Ectodermal cell (in vitro differentiated cells): ENCODE measurements around the gene GEN1.
"Not testable (repeated sequence)": the region's sequence is repeated elsewhere in the genome, so short reads cannot be mapped to it uniquely, and the experiment has no call there.

ENCODE experiments used
- H3K27ac ChIP-seq: 2 replicates; pipeline ENCODE4 v1.7.0; 2013; ENCODE audit warnings: mild to moderate bottlenecking, low read depth, low read length; ENCODE audit not compliant: insufficient read depth, poor library complexity, severe bottlenecking
- H3K27me3 ChIP-seq: 2 replicates; pipeline ENCODE4 v1.7.0; 2013; ENCODE audit warnings: mild to moderate bottlenecking, low read length; ENCODE audit not compliant: insufficient read depth, control insufficient read depth, poor library complexity, severe bottlenecking
- H3K36me3 ChIP-seq: one replicate; pipeline ENCODE4 v1.7.0; 2013; ENCODE audit warnings: low read length; ENCODE audit not compliant: control insufficient read depth, insufficient read depth
- H3K4me1 ChIP-seq: one replicate; pipeline ENCODE4 v1.7.0; 2013; ENCODE audit warnings: low read length; ENCODE audit not compliant: control insufficient read depth, insufficient read depth
- H3K4me3 ChIP-seq: 2 replicates; pipeline ENCODE4 v1.7.0; 2013; ENCODE audit warnings: low read depth, low read length, control low read depth; ENCODE audit not compliant: insufficient read depth
- H3K9me3 ChIP-seq: 2 replicates; pipeline ENCODE4 v1.7.0; 2013; ENCODE audit warnings: mild to moderate bottlenecking, low read length, moderate library complexity; ENCODE audit not compliant: control insufficient read depth
- WGBS, 2 experiments: methylation state at CpG; one replicate each; pipeline ENCODE4 v1.1.7; 2013; ENCODE audit warnings: missing lambda C conversion rate in 2 of 2; 5-methylcytosine and 5-hydroxymethylcytosine counted together

The GEN1 gene

DNA sequence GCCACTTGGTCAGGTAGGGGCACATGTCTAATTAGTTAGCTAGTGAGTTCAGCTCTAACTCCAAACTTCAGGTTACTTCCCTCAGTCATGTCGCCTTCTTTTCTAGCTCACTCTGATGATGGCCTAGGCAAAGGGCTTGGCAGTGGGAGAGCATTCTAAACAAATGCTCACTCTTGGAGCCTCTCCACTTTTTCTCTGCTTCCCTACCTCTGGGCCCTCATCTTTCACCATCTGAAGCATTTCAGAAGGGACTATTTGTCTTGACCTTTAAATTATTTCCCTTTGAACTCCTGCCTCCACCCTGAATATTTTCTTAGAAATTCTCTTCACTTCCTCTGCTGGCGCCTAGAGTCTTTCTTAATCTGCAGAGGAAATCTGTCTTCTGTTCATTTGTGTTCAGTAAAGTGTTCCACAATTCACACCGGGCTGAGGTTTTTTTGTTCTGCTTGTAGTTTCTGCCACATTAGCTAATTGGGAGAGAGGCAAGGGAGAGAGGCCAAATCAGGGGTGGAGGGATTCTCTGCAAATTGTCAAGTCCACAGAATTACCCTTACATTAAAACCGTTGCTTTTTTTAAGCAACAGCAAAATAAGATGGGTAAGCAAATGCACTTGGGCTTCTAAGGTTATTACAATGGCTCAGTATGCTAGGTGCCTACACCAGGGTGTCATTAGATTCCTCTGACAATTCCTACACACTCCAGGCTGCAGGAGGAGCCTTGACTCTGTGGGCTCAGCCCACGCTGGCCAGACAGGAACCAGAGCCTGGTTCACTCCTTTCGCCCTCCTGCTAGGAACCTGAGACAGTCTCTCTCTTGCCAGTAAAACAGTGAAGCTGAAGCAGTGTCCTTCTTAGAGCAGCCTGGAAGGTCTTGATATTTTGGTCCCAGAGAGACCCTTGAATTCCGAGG, 67.9 kb downstream of the GEN1 start:
- H3K27ac ChIP-seq = no peak overlapping the region
- H3K36me3 ChIP-seq = no peaks in the 10 kb centered on the region

DNA sequence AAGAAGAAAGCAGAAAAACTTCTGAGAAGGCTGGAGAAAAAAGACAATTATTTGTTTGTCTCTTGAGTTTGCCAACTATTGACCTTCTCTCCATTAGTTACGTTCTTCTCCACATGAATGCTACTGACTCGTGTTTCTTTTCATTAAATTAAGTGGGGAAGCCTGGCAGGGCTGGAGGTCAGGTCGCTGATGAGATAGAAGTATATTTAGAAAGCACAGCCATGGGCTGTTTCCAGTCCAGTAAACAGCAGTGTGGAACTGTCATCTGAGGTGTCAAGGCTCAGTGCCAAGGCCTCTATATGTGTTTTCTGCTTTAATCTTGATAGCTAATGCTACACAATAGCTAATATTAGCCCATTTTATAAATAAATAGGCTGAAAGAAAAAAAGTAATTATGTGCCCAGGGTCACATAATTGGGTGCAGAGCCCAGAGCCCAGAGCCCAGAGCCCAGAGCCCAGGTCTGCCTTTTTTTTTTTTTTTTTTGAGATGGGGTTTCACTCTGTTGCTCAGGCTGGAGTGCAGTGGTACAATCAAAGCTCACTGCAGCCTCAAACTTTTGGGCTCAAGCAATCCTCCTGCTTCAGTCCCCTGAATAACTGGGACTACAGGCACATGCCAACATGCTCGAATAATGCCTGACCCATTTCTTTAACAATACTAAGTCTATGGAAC, 68.6 kb downstream of the GEN1 start:
- Histone ChIP-seq H3K27ac (no peak overlapping the region), H3K4me1 (peaks cover 5% of the 10 kb centered on the region), H3K27me3 (no peaks in the 10 kb centered on the region), H3K9me3 (no peaks in the 10 kb centered on the region), H3K4me3 (no peak overlapping the region), H3K36me3 (no peaks in the 10 kb centered on the region)
- 73 to 78% methylated on average over 4 of the region's 4 CpGs for WGBS, 2 experiments

More for the DNA sequence above, 67.9 kb downstream of the GEN1 start:
- no peaks in the 10 kb centered on the region for H3K27me3 ChIP-seq
- H3K4me1 ChIP-seq = peaks cover 5% of the 10 kb centered on the region
- WGBS, 2 experiments = 79 to 83% methylated on average over 7 of the region's 7 CpGs
- H3K4me3 ChIP-seq = no peak overlapping the region
- H3K9me3 ChIP-seq = no peaks in the 10 kb centered on the region

DNA sequence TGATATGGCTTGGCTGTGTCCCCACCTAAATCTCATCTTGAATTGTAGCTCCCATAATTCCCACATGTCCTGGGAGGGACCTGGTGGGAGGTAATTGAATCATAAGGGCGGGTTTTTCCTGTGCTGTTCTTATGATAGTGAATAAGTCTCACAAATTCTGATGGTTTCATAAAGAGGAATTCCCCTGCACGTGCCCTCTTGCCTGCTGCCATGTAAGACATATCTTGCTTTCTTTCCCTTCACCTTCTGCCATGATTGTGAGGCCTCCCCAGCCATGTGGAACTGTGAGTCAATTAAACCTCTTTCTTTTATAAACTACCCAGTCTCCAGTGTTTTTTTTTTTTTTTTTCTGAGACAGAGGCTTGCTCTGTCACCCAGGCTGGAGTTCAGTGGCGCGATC, 69.7 kb downstream of the GEN1 start:
- H3K27ac ChIP-seq = not testable (repeated sequence)
- WGBS, 2 experiments = 76 to 83% methylated on average over 4 of the region's 4 CpGs

DNA sequence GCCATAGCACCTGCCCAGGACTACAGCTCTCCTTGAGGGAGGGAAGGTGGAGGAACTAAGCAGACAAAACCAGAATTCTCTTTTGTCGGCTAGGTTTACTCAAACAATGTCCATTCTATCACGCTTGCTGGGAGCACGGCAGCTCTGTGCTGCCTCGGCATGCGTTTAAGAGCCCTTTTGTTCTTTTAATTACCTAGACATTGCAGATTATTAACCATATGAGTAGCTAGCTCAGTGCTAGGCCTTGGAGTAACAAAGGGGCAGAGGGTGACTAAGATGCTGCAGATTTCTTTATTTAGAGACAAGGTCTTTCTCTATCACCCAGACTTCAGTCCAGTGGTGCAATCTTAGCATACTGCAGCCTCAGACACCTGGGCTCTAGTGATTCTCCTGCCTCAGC, 73.4 kb downstream of the GEN1 start:
- Histone ChIP-seq H3K36me3 (no peaks in the 10 kb centered on the region), H3K27ac (no peak overlapping the region), H3K27me3 (peaks cover 23% of the 10 kb centered on the region), H3K4me3 (no peak overlapping the region), H3K9me3 (no peaks in the 10 kb centered on the region), H3K4me1 (peaks cover 2% of the 10 kb centered on the region)
- 11 to 12% methylated on average over 5 of the region's 5 CpGs for WGBS, 2 experiments

More for the DNA sequence above, 69.7 kb downstream of the GEN1 start:
- not testable (repeated sequence) for H3K9me3 ChIP-seq, H3K27me3 ChIP-seq, H3K4me1 ChIP-seq, H3K4me3 ChIP-seq, H3K36me3 ChIP-seq

DNA sequence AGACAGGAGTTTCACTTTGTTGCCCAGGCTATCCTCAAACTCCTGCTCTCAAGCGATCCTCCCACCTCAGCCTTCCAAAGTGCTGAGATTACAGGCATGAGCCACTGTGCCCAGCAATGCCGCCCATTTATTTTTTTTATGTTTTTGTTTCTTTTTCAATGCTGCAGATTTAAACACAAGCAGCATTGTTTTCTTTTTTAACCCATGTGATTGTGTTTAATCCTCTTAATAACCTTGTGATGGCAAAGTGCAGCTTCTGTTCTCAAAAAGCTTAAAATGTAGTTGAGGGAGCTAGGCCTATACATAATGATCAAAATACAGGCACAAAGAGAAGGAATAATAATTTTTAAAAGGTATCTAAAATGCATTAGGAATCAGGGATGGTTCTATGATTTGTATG, 73.8 kb downstream of the GEN1 start:
- no peaks in the 10 kb centered on the region for H3K4me1 ChIP-seq
- WGBS, 2 experiments = 94 to 100% methylated on average over 2 of the region's 2 CpGs
- H3K9me3 ChIP-seq = no peaks in the 10 kb centered on the region
- no peak overlapping the region for H3K27ac ChIP-seq
- no peaks in the 10 kb centered on the region for H3K36me3 ChIP-seq
- H3K4me3 ChIP-seq = no peak overlapping the region
- H3K27me3 ChIP-seq = peaks cover 23% of the 10 kb centered on the region

DNA sequence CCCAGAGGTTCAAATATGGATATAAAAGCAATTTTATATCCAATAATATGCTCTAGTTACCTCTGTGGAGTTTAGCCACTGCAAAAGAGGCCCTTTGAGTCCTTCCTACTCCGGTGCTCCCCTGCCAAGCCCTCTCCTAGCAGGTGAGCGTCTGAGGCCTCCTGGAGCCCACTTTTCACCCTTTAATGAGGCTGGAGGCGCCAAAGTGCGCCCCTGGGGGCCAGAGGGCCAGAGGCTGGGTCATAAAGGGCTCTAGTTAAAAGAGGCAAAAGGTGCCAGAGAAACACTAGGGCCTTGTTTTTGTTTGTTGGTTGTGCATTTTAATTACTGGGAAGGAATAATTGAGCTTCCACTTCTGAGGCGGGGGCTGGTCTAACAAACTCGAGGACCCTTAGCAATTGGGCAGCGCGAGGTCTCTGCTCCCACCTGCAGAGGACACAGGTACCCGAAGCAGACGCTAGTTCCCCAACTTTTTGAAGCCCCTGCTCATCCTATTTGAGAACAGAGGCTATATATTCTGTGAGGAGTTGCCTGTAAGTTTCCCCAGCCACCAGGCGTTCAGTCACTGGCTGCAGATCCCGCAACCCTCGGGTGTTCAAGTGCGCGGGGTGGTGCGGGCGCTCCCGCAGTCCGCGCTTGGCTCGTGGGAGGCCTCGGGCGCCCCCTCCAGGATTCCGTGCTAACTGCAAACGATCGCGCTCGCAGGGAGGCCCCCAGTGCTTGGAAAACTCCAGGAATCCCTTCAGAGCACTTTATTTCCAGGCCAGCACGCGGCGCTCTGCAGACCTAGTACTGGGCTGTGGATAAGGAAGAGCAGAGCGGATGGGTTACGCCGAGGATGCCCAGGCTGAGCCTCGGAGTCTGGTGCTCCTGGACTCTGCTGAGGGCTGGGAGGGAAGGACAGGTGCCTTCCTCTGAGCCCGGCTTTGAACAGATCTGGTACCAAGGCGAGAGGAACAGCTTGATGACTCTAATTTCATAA, 76.4 kb downstream of the GEN1 start:
- no peaks in the 10 kb centered on the region for H3K4me1 ChIP-seq
- 19 to 22% methylated on average over 37 of the region's 37 CpGs for WGBS, 2 experiments
- H3K9me3 ChIP-seq = no peaks in the 10 kb centered on the region
- H3K27ac ChIP-seq = no peak overlapping the region
- peaks cover 23% of the 10 kb centered on the region for H3K27me3 ChIP-seq
- H3K4me3 ChIP-seq = no peak overlapping the region
- H3K36me3 ChIP-seq = no peaks in the 10 kb centered on the region

DNA sequence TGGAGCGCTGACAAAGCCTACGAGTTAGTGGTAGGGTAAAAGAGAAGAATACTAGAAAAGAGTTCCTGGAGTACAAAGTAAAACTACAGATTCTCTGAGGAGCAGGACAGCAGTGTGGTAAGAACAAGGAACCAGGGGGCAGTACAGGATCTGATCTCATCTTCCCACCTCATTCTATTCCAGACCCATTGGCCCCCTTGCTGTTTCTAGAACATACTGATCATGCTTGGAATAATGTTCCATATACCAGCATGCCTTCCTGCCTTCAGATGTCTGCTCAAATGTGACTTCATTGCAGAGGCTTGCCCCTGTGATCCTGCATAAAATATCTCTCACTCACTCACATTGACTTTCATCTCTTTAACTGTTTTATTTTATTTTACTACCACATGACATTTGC, 81.6 kb downstream of the GEN1 start:
- H3K36me3 ChIP-seq = no peaks in the 10 kb centered on the region
- no peaks in the 10 kb centered on the region for H3K4me1 ChIP-seq
- WGBS, 2 experiments = 49 to 63% methylated on average over 2 of the region's 2 CpGs

More for the DNA sequence above, 81.6 kb downstream of the GEN1 start:
- Histone ChIP-seq H3K4me3 (no peak overlapping the region), H3K27me3 (peaks cover 7% of the 10 kb centered on the region), H3K9me3 (no peaks in the 10 kb centered on the region), H3K27ac (no peak overlapping the region)
